Activated CD8-positive, alpha-beta memory T cell treated with anti-CD3 and anti-CD28 coated beads, Interleukin-2, amount 50 U/mL, for 4 hours (primary cell): ENCODE data around the gene TMEM89.

Experiments used
- DNase-seq: peaks from one replicate; pipeline ENCODE4 v3.0.0-alpha.2; 2020

TMEM89 gene

GRCh38 chr3:48609088-48610005, 12.2 kb downstream of the TMEM89 start, which contains the start of gene UQCRC1:
UQCRC1 (minus strand) TSS chr3:48609646; CDS start chr3:48609620, 26 bp downstream.
- peak; percentile 91 for DNase-seq

DNA sequence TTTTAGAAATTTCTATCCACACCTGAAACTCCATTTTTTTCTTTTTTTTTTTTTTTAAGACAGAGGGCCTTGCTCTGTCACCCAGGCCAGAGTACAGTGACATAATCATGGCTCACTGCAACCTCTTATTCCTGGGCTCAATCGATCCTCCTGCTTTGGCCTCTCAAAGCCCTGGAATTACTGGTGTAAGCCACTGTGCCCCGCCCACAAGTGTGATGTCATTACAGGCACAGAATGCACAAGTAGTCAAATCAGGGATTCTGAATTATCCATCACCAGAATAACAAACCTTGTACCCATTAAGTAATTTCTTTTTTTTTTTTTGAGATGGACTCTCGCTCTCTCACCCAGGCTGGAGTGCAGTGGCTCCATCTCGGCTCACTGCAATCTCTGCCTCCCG, 14.1 kb downstream of the TMEM89 start:
- no peak for DNase-seq

DNA sequence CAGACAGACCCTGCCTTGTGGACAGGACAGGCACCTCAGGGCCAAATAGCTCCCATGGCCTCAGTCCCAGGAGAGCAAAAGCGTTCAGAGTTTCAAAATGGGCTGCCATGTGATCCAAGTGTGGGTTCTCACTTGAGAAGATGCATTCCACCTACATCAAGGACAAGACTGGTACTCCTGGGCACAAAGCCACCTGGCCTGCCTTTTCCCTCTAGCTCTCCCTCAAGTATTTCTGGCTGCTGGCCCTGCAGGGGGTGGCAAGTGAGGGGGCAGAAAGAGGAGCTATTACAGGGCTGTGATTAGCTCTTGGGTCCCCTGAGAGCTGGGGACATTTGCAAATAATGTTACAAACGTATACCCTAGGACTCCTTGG, 20.0 kb downstream of the TMEM89 start:
- no peak for DNase-seq

GRCh38 chr3:48600711-48601621, 20.6 kb downstream of the TMEM89 start:
- no peak for DNase-seq

- DNase-seq = no peak
These were observed 21.9 kb downstream of the TMEM89 start for GRCh38 chr3:48599509-48600285.

DNA sequence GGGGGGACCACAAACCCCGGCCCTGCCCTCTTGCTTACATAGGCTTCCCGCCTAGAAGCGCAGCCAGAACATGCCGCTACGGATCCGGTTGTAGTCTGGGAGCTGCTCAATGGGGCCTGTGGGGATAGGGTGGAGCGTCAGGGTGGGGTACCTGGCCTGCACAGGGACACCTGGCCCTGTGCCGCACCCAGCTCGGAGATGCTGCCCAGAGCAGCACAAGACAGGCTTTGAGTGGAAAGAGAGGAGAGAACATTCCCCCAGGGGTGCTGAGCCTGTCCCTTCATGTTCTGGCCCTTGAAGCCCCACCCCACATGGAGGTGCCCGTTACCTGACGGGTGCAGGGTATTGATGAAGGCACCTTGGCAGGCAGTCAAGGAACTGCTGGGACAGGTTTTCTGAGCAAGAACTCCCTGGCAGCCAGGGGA, 22.5 kb downstream of the TMEM89 start:
- no peak for DNase-seq

GRCh38 chr3:48598323-48599076, 23.1 kb downstream of the TMEM89 start:
- DNase-seq = no peak

- no peak for DNase-seq
These were observed 24.2 kb downstream of the TMEM89 start for GRCh38 chr3:48597408-48597800.

- no peak for DNase-seq
These were observed 24.7 kb downstream of the TMEM89 start for GRCh38 chr3:48596676-48597407.

DNA sequence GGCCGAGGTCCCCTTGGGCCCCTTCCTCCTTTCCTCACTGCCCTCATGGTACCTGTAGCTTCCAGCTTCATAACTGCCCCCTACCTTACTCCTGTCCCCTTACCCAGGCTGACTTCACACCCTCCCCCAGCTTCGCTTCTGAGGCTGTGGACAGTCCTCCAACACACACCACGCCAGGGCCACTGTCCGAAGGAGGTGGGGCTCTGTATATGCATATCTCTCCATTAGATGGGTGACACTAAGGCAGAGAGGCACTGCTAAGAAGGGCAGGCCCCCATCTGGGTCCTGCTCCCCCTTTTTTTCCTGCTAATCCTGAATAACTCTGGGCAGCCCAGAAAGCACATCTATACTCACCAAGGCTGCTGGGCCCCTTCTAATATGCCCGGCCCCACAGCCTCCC, 25.4 kb downstream of the TMEM89 start:
- no peak for DNase-seq

DNA sequence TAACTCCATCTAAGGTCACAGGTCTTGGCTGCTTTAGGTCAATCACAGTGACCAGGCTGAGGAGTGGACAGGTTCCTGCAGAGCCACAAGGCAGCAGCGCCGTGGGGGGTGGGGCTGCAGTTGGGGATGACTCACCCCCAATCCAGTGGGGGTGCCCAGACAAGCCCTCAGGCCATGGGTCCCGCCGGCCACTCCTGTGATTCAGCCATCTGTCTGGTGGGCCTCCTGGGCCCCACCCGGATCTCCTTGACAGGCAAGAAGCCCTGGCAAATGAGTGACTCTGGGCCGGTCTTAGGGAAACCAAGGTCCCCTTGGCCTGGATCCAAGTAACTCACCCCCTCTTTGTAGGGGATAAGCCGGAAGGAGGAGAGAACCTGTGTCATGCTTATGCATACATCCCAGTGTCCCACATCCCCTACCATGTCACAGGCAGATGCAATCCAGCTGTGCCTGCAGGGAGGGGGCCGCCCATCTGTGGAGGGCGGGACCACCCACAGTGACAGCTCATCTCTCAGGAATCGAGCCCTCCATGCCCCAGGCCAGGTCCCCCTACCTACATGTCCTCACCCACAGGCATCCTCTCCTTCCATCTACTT, 25.9 kb downstream of the TMEM89 start:
- no peak for DNase-seq

DNA sequence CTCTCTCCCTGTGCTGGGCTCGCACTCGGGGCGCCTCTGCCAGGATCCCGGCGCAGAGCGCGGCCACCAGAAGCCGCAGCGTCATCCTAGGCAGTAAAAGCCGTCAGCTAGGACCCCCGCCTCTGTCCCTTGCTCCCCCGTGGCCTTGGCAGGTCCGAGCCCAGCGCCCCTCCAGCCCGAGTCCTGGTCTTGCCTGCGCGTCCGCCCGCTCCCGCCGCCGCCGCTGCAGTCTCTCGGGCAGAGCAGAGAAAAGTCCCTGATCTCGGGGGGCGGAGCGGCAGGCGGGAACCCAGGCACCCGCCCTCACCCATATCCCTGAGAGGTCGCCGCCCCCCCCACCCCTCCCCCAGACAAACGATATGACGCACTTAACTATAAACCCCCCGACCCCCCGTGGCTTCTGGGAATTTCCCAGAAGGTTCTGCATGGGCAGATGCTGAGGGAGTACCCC, 26.5 kb downstream of the TMEM89 start, which contains the start of gene COL7A1:
TSS of gene COL7A1 (minus strand) at position 255 of the 451 bp plus-strand sequence. CDS start at position 85, 170 bp downstream.
- DNase-seq = no peak

DNA sequence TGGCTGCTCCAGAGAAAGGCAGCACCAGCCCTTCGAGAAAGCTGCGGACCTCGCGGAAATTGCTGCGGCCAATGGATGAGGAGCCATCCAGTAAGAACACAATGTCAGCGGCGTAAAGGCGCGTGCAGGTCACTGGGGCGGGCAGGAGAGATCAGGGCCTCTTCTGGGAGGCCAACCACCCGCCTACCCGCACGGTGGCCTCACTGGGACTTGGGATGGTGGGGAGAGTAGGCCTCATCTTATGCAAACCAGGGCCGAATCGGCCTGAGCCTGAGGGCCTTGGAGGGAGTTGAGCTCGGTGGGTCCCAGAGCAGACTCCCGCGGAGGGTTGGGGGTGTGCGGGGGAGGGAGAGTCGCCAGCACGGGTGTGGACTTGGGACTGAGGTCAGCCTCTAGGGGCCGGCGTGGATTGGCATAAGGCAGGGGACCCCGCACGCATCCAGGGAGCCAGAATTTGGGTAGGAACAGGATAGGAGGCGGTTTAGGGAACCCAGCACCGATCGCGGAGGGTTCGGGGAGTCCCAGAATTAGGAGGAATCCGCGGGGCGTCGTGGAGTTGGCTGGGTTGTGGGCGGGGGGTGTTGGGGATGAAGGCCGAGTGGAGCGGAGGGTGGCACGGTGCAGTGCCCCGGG, 27.0 kb downstream of the TMEM89 start:
- no peak for DNase-seq

- no peak for DNase-seq
These were observed 28.2 kb downstream of the TMEM89 start for GRCh38 chr3:48593337-48593736.

DNA sequence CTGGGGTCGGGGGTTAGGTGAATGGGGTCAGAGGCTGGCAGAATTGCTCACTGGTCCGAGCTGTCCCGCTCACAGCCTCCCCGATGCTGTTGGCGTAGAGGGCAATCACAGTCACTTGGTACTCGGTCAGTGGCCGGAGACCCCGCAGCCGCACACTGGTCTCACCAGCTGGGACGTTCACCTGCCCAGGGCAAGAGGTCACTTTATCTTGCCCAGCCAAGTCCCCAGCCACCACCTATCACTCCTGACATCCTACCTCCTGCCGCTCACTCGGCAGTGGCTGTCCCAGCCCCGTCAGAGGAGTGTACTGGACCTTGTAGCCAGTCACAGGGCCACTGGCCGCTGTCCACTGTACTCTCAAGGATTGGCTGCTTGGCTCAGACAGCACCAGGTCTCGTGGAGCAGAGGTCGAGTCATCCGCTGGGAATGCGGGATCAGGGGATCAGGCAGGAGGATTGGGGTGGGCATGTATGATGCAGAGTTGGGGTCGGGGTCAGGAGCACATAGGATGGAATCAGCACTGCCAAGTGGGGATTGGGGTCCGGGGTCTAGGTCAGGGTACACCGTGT, 29.0 kb downstream of the TMEM89 start:
- DNase-seq = no peak

DNA sequence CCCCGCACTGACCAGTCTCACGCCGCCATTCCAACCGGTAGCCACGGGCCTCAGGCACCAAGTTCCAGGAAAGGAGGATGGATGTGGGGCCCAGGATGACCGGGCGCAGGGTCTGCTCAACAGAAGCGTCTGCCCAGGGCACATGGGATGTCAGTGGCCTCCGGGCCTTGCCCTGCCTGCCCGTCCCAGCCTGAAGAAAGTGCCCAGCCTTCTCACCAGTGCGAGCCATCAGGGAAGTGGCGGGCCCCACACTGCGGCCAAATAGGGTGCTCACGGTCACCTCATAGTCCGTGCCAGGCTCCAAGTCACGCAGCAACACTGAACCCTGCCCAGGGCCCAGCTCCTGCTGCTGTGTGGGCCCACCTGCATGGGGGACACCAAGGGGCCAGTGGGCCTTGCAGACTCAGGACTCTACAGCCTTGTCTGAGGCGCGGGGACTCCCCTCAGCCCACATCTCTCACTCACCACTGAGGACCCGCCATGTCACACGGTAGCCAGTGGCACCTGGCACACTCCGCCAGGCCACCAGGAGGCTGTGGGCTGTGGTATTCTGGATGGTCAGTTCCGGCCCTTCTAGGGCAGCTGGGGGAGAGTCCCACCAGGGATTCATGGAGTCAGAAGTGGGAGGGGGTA, 29.6 kb downstream of the TMEM89 start:
- no peak for DNase-seq

GRCh38 chr3:48591436-48591835, 30.1 kb downstream of the TMEM89 start:
- DNase-seq = no peak

GRCh38 chr3:48588230-48588629, 33.3 kb downstream of the TMEM89 start:
- no peak for DNase-seq

- no peak for DNase-seq
These were observed 33.9 kb downstream of the TMEM89 start for GRCh38 chr3:48587686-48588085.
